ENCODE measurements around the gene OR5K1.

Gene OR5K1

DNA sequence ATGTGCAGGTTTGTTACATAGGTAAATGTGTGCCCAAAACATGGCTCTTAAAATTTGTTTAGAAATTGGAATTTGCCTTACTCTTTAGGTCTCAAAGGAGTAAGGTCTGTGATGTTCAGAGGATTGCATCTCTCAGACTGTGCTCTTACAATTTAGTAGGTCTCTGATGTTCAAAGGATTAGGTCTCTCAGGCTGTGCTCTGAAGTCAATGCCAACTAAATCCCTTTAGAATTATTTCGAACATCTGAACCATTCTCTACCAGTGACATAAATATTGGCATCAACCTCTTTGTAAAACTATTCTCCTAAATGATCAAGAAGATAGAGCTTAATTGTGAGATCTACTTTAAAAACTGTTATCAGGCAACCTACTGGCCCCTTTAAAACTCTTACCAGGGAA is at the start of gene OR5K1:
Gene OR5K1, plus strand, starts transcription at position 301 of the 400 bp plus-strand sequence. CDS start 6,376 bp downstream, outside the sequence.
- no peak for DNase-seq (ENCODE audit: low read depth in 2 of 2, low spot score in 1 of 2)

DNA sequence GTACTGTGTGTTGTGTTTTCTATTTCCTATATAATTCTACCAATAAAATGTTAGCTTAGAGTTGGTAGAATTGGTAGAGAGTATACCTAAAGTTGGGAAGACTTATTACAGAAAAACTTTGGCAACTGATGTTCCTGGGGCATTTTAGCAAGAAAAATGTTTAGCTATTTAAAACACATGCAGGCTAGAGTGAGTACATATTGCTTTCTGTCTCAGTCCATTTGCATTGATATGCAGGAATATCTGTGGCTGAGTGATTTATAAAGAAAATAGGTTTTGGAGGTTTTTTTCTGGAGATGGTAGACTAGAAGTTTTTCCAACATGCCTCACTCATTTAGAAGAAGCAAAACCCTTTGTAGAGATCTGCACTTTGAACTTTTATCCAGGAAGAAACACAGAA is 30.4 kb upstream of the OR5K1 start:
- DNase-seq (ENCODE audit: low read depth in 2 of 2, low spot score in 1 of 2) = no peak

DNA sequence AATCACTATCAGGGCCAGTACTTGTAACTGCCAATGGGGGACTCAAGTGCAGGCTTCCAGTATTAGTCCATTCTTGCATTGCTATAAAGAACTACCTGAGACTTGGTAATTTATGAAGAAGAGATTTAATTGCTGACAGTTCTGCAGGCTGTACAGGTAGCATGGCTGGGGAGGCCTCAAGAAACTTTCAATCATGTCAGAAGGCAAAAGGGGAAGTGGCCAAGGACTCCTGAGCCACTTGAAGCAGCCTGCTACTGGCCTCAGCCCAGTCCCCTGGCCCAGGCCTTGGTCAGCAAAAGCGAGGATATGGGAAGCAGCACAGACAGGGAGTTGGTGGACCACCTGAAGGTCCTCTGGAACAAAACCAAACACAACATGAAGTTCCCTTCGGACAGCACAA is 29.2 kb upstream of the OR5K1 start:
- DNase-seq (ENCODE audit: low read depth in 2 of 2, low spot score in 1 of 2) = no peak

DNA sequence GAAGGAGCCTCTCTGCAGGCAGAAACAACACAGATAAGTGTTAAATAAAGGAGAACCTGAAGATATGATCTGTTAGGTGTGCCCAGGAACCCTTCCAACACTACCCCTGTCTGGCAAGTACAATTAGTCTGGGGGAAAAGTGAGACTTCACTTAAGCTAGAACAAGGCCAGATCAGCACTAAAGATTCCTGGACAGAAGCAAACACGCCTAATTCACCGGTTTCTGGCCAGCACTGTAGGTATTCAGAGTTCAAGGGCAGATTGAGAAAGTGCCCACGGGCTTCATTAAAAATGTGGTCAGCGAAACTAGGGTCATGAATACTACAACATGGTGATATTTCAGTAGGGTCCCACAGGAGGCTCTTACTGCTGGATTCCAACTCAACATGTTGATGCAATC is 28.6 kb upstream of the OR5K1 start:
- DNase-seq (ENCODE audit: low read depth in 2 of 2, low spot score in 1 of 2) = no peak

DNA sequence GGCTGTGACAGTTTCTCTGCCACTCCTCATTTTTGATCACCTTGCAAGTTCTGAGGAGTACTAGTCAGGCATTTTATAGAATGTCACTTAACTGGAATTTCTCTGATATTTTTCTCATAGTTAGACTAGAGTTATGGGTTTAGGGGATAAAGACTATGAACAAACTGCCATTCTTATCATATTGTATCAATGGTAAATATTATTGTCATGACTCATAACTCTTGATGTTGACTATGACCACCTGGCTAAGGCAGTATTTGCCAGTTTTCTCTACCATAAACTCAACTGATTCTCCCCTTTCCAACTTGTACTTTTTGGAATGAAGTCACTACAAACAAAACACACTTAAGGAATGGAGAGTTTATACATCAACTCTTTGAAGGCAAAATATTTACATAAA is 22.7 kb upstream of the OR5K1 start:
- DNase-seq (ENCODE audit: low read depth in 2 of 2, low spot score in 1 of 2) = no peak

DNA sequence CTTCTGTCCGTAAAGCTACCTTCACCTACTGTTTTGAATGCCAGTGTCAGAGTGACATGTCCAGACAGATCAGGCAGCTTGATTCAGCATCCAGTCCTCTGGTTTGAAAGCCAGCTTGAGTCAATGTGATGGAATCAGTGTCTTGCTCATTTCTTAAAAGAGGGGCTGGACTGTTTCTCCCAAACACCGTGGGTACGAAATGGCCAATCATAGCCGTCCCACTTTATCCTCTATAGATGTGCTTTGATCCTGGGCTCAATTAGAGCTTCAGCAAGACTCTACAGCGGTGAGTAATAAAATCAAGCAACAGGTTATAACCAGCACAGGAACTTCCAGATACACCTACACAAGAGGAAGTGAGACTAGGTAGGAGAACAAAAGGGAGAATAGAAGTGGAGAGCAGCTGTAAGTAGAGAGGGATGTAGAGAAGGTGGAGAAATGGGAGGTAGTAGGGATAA is 17.0 kb upstream of the OR5K1 start:
- no peak for DNase-seq (ENCODE audit: low read depth in 2 of 2, low spot score in 1 of 2)

DNA sequence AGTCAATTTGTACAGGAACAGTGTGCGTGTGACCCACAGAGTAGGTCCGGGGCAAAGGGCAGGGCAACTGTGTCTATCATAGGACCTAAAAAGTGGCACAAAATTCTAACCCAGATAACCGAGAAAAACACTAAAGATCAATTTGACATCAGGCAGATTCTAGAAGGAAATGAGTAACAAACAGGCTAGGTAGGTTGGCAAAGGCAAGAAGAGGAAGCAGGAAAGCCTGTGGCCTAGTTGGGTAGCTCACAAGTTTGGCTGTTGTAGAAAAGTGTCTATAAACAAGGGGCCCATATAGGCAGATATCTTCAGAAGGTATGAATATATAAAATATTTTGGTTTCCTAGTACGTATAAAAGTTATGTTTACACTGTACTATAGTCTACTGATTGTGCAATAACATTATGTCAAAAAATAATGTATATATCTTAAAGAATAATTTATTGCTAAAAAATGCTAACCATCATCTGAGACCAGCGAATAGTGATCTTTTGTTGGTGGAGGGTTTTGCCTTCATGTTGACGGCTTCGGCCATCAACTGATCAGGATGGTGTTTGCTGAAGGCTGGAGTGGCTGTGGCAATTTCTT is 13.3 kb upstream of the OR5K1 start:
- DNase-seq (ENCODE audit: low read depth in 2 of 2, low spot score in 1 of 2) = no peak

DNA sequence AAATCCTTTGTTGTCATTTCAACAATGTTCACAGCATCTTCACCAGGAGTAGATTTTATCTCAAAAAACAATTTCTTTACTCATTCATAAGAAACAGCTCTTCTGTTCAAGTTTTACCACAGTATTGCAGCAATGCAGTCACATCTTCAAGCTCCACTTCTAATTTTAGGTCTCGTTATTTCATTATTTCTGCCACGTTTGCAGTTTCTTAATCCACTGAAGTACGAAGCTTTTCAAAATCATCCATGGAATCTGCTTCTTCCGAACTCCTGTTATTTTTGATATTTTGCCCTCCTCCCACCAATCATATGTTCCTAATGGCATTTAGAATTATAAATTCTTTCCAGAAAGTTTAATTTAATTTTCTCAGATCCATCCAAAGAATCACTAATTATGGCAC is 12.6 kb upstream of the OR5K1 start:
- DNase-seq (ENCODE audit: low read depth in 2 of 2, low spot score in 1 of 2) = no peak

DNA sequence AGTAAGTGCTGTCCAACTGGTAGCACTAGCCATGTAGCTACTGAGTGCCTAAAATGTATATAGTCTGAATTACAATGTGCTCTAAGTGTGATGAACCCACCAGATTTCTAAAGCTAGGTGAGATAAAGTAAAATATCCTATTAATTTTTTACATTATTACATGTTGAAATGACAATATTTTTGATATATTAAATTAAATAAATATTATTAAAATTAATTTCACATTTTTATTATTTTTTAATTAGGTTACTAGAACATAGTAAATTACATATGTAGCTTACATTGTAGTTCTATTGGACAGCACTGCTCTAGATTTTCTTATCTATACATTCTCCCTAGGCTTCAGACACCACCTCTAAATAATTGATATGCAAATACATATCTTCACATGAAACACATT is 9.2 kb upstream of the OR5K1 start:
- DNase-seq (ENCODE audit: low read depth in 2 of 2, low spot score in 1 of 2) = no peak

DNA sequence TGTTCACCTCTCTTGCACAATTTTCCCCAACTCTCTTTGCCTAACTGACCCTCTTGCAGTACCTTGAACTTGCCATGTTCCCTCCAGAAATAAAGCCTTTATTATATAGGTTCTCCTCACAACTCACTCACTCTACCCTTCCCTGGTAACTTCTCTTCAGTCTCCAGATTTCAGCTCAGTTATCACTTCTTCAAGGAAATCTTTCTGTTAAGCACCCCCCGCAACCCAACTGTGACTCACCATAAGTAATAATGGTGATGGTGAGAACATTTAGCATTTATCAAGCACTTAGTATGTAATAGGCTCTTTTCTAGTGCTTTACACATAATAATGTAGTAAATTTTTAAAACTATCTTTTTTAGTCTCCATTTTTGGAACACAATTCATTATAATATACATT is 8.1 kb upstream of the OR5K1 start:
- no peak for DNase-seq (ENCODE audit: low read depth in 2 of 2, low spot score in 1 of 2)

DNA sequence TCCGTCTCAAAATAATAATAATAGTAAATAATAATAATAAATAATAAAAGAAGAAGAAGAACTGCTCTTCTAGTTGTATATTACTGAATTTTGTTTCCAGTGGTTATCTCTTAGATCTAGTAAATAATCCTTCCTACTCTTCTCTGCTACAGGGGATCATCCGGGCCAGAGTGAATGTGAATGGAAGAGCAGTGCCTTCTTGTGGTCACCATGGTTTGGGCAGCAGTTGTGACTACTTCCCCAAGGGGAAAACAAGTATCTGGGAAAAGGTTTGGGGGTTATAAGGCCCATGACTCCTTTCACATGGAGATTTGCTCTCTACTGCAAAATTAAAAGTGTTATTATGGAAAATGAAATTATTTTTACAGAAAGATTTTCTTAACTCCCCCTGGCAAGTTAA is 5.5 kb upstream of the OR5K1 start:
- no peak for DNase-seq (ENCODE audit: low read depth in 2 of 2, low spot score in 1 of 2)

DNA sequence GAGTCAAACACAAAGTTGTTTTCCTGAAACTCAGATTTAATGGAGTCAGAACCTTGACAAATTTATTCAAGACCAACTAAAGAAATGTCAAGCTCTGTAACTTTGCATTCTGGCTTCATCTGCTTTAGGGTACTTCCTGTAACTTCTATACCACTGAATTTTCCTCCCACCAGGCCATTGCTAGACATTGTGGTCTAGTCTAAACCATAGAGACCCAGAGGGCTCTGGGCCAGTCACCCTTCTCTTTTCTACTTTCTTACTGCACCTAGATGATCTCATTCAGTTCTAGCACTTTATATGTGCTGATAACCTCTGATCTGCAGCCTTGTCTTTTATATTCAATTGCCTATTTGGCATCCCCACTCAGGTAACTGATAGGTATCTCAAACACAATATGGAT is 2.8 kb upstream of the OR5K1 start:
- no peak for DNase-seq (ENCODE audit: low read depth in 2 of 2, low spot score in 1 of 2)

DNA sequence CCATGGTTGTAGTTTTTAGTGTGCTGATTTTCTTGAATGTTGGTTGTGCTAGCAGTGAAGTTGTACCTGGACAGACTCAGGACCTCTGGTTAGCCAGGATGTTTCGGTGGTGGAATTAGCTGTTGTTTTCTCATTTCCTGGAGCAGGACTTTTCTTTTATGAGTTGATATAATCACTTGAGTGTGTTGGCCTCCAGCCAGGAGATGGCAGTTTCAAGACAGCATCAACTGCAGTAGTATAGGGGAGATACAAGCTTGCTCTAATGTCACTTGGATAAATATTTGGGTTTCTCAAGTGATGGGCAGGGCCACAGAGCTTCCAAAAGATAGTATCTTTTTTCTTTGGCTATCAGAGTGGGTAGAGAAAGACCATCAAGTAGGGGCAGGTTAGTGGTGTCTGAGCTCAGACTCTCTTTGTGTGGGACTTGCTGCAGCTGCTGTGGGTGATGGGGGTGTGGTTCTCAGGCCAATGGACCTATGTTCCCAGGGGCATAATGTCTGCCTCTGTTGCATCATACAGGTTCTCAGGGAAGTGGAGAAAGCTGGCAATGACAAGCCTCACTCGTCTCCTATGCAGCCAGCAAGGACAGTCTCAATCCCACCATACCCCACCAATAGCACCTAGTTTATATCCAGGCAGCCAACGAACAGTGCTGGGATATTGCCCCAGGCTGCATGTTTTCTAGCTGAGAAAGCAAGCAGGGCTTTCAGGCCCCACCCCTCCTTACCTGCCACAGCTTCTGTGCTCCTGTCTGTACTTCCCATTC is 19.9 kb downstream of the OR5K1 start:
- no peak for DNase-seq (ENCODE audit: low read depth in 2 of 2, low spot score in 1 of 2)

DNA sequence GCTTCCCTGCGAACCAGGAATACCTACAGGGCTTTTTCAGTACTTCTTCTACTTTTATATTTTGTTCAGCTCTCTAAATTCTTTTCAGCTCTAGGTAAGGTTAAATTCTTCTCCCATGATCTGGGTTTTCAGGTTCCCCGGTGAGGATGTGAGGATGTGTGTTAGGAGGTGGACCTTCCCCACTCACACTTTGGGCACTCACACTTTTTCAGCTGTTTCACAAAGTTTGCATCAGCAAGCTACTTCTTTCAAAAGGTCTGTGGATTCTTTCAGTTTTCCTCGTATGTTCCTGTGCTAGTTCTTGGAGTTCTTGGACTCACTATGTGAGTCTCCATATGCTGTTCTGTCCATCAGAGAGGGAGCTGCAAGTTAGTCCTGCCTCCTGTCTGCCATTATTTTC is 20.6 kb downstream of the OR5K1 start:
- DNase-seq (ENCODE audit: low read depth in 2 of 2, low spot score in 1 of 2) = no peak

DNA sequence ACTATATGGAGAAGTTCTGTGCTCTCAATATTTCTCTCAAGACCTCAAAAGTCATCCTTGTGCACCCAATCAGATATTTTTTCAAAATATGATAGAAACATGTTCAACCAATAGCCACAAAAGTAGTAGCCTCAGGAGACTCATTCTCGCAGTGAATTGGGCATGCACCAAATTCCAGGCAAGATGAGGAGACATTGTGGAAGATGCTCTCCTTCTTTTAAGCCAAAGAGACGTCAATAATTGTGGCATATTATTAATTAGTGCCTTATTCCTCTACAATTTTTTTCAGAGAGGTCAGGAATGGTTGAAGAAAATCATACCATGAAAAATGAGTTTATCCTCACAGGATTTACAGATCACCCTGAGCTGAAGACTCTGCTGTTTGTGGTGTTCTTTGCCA is 34.4 kb downstream of the OR5K1 start, which contains the start of gene OR5K2:
Gene OR5K2, plus strand, starts transcription at position 301 of the 400 bp plus-strand sequence. Its CDS starts 0 bp downstream, at position 301.
- DNase-seq (ENCODE audit: low read depth in 2 of 2, low spot score in 1 of 2) = no peak

DNA sequence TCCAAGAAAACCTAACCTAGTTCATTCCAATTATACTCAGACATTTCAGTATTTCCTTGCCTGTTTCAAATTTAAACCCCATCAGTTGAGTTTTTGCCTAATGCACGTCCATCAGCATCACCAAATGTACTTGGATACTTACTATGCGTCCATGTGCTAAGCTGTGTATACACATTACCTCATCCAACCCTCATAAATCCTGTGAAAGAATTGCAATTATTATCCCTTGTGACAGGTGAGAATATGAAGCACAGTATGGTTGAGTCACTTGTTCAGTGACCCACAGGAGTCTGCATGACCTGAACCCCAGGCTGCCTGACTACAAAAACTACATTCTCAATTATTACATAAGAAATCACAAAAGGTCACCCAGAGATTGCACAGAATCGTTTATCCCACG is 37.0 kb downstream of the OR5K1 start:
- DNase-seq (ENCODE audit: low read depth in 2 of 2, low spot score in 1 of 2) = no peak

DNA sequence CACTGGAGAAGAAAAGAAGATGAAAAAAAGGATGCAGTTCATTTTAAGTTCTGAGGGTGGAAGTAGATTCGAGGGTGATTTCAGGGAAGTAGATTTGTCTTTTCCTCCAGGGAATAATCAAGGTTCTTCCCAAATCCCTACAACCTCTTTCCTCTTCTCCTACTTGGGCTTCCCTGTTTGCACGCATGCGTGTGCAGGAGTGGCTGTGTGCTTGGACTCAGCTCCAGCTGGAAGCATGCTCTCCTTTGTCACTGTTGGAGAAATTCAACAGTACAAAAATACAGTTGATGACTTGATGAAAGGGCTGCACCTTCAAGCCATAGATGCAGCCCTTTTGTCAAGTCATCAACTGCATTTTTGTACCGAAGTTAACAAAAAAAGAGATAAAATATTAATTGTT is 38.3 kb downstream of the OR5K1 start:
- DNase-seq (ENCODE audit: low read depth in 2 of 2, low spot score in 1 of 2) = no peak

DNA sequence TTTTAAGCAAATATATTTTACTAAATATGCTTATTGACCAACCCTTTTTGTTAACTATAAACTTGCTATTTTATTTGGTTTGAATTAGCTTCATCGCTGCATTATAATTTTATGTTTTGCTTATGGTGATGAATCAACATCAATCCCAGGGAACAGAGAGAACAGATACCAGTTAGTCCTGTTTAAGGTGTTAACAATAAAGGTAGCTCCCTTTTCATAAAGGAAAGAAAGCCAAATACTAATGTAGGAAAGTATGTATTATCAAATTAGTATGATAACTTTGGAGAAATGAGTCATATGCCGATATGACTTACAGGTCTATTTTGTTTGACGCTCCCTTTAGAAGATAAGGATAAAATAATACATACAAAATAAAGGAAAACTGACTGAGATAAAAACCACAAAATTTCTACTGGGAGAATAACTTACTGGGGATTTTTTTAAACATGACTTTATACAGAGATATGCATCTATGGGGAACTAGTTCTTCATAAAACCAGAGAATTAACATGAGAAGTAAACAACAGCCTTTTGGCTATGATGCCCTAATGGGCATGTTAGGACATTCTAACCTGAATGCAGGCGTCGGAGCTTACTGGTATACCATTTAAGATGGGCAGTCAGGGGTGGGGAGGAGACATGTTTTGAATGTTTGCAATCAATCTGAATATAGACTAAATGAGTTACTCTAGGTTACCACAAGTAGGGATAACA is 39.0 kb downstream of the OR5K1 start:
- no peak for DNase-seq (ENCODE audit: low read depth in 2 of 2, low spot score in 1 of 2)

DNA sequence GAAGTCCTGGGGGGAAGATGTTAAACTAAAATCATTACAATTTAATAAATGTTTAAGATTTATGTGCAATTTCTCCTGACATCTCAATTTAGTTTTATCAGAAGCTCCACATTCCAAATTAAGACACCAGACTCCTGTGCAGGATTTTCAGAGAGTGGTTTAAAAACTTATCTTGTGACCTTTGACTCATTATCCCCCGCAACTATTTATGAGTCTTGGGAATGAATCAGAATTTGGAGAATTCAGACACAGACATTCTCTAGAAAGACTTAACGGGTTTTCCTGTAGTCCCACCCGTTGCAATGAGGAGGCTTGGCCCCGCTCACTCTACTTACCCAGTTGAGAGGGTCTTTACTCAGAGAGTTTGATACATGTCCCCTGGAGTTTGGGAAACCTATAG is 41.5 kb downstream of the OR5K1 start:
- DNase-seq (ENCODE audit: low read depth in 2 of 2, low spot score in 1 of 2) = no peak

DNA sequence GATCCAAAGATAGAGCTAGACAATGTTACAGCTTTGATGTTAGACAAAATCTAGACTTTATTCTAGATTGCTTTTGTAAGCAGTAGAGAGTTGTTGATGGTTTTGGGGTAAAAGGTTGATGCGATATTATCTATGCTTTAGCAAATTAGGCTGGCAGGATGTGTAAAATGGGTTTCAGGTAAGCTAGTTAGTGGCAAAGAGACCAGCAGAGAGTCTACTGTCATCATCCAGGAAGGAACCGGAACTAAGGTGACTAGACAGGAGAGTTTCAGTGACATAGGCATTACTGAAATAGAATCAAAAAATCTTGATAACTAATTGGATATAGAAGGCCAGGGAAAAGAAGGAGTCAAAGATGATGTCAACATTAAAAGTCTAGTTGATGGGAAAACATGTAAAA is 45.6 kb downstream of the OR5K1 start:
- no peak for DNase-seq (ENCODE audit: low read depth in 2 of 2, low spot score in 1 of 2)

DNA sequence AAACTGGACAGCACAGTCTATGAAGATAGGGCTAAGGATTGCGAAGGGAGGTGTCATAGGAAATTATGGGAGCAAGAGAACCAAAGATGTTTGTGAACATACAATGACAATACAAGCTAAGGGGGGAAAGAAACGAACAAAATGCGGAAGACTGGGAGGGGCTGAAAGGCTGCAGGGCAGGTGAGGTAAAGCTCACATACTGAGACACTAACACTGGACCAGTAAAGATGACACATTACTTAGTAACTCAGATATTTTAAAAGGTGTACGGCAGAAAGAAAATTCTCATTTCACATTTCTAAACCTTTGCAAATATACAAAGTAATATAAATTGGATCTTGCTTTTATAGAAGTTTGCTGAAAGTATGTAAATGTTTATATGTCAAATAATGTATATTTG is 49.6 kb downstream of the OR5K1 start:
- no peak for DNase-seq (ENCODE audit: low read depth in 2 of 2, low spot score in 1 of 2)

DNA sequence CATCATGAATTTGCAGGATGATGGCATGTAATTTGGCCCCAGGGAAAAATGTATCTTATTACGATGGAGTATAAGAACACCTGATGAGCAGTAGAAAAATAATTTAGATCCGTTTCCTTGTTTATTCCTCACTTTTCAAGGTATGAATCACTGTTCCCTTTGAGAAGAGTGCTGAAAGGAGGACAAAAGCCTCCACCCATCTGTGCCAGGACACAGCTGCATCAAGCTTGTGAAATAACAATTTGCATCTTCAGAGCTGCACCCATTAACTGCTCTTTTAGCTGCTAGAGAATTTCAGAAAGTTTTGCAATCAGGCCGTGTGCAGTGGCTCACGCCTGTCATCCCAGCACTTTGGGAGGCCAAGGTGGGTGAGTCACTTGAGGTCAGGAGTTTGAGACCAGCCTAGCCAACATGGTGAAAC is 50.1 kb downstream of the OR5K1 start:
- DNase-seq (ENCODE audit: low read depth in 2 of 2, low spot score in 1 of 2) = no peak
